ENCODE data around the gene VAV3. TPM values are rescaled to one million over a fixed set of nuclear protein-coding genes. Genes with fewer than 3 reads are reported as not detected.

VAV3 gene
- total and polyA plus RNA-seq, 9 of the 15 experiments (the other 6 are each of a cell fraction or from before 2014, with no cell fraction given), result not detected

GRCh38 chr1:107817935-107818334 lies 147.0 kb downstream of the VAV3 start (continued):
- TF ChIP-seq TBP (optimal IDR thresholded peaks at IDR 0.05; ENCODE audit: low read depth, low read length) (no peak), CXXC5 (CRISPR knock-in tag; IDR thresholded peaks at IDR 0.05) (no peak)

GRCh38 chr1:107817206-107817605 lies 147.8 kb downstream of the VAV3 start:
- CTCF ChIA-PET (ENCODE audit: low intra/inter-chr PET ratio), result no interaction called here
- POLR2A ChIA-PET, result no interaction called here
- WGBS (ENCODE audit: insufficient coverage, low coverage, missing lambda C conversion rate), result 0% methylated on average over 1 of the region's 1 CpG
- Histone ChIP-seq H3K4me2 (ENCODE audit: insufficient read depth, low read length) (no peak overlapping the region), H3K27ac (ENCODE audit: extremely low read depth, low read depth, low read length) (no peak overlapping the region), H4K20me1 (replicated peaks; ENCODE audit: control insufficient read depth, insufficient read depth, low read length) (no peaks in the 10 kb centered on the region), H3K4me1 (replicated peaks in 1 of 2; ENCODE audit: control insufficient read depth in 2 of 2, insufficient read depth in 2 of 2, low read length in 2 of 2) (no peaks in the 10 kb centered on the region), H3K27me3 (ENCODE audit: control insufficient read depth in 2 of 2, insufficient read depth in 2 of 2, low read length in 2 of 2) (no peaks in the 10 kb centered on the region), H3K9ac (ENCODE audit: insufficient read depth in 1 of 2, low read depth in 2 of 2, low read length in 2 of 2) (no peak overlapping the region), H3K4me3 (no peak overlapping the region), H2AFZ (ENCODE audit: low read depth, low read length) (no peak overlapping the region), H3K79me2 (ENCODE audit: control insufficient read depth, insufficient read depth, low read length) (no peaks in the 10 kb centered on the region), H3K9me1 (ENCODE audit: control insufficient read depth, insufficient read depth, low read length) (no peaks in the 10 kb centered on the region), H3K9me3 (replicated peaks; ENCODE audit: control insufficient read depth, insufficient read depth, low read depth, low read length) (no peaks in the 10 kb centered on the region), H3K36me3 (ENCODE audit: control insufficient read depth, insufficient read depth, low read length) (no peaks in the 10 kb centered on the region)
- no peak for TF ChIP-seq ZBTB49 (CRISPR knock-in tag; IDR thresholded peaks at IDR 0.05; ENCODE audit: borderline replicate concordance)
- TF ChIP-seq ZNF347 (CRISPR knock-in tag; IDR thresholded peaks at IDR 0.05; ENCODE audit: low read depth), result no peak
- TF ChIP-seq DACH1 (IDR thresholded peaks at IDR 0.05; ENCODE audit: partially characterized antibody), result no peak
- TF ChIP-seq TCF3 (CRISPR knock-in tag; IDR thresholded peaks at IDR 0.05), result no peak
- TF ChIP-seq ASH1L (IDR thresholded peaks at IDR 0.05; ENCODE audit: borderline replicate concordance, low read depth, partially characterized antibody), result no peak
- no peak for TF ChIP-seq MLX (CRISPR knock-in tag; conservative IDR thresholded peaks at IDR 0.05)
- TF ChIP-seq RBM39 (optimal IDR thresholded peaks at IDR 0.05; ENCODE audit: low read depth, low read length), result no peak
- TF ChIP-seq HDAC3 (IDR thresholded peaks at IDR 0.05; ENCODE audit: borderline replicate concordance, partially characterized antibody), result no peak
- no peak for TF ChIP-seq MAFK (IDR thresholded peaks at IDR 0.05; ENCODE audit: low read length)
- no peak for TF ChIP-seq NCOR1 (IDR thresholded peaks at IDR 0.05)
- no TSS peak for BruUV-seq (replicated peaks)
- intact Hi-C loops (cut with micrococcal nuclease), result no loop called here
- ATAC-seq (no peak), FAIRE-seq (no peak), DNase-seq (ENCODE audit: extremely low read depth in 1 of 4, low spot score in 3 of 4) (no peak)
- in situ Hi-C loops (cut with MboI), result no loop called here
